PFSK-1 (cell line): ENCODE data around the gene ITPR3.

Experiments
- FOXP2 ChIP-seq: optimal IDR thresholded peaks from 2 replicates; pipeline ENCODE3; 2011; ENCODE audit warnings: borderline replicate concordance, control low read depth, inconsistent platforms; ENCODE audit not compliant: insufficient read depth; ENCODE audit errors: extremely low read length, extremely low read depth
- POLR2AphosphoS5 ChIP-seq: IDR thresholded peaks from 2 replicates; pipeline ENCODE4 v1.6.1; 2012; ENCODE audit warnings: low read depth, mild to moderate bottlenecking, control low read depth, low read length, moderate library complexity
- SIN3A ChIP-seq: IDR thresholded peaks from 2 replicates; pipeline ENCODE4 v1.6.1; 2012; ENCODE audit warnings: mild to moderate bottlenecking, low read length, moderate library complexity, borderline replicate concordance; ENCODE audit not compliant: insufficient read depth
- TAF1 ChIP-seq: IDR thresholded peaks from 2 replicates; pipeline ENCODE4 v1.6.1; 2012; ENCODE audit warnings: low read length, control low read depth, borderline replicate concordance; ENCODE audit not compliant: insufficient read depth
- TF ChIP-seq, protein P1 (sequence below), 2 experiments: IDR thresholded peaks; 2 replicates each; pipeline versions ENCODE4 v1.6.1 to v1.8.0; 2011 to 2012; ENCODE audit warnings: low read depth in 2 of 2, low read length in 2 of 2, control low read depth in 1 of 2, inconsistent platforms in 1 of 2, mild to moderate bottlenecking in 1 of 2, moderate library complexity in 1 of 2; ENCODE audit not compliant: insufficient read depth in 1 of 2

The ITPR3 gene

DNA sequence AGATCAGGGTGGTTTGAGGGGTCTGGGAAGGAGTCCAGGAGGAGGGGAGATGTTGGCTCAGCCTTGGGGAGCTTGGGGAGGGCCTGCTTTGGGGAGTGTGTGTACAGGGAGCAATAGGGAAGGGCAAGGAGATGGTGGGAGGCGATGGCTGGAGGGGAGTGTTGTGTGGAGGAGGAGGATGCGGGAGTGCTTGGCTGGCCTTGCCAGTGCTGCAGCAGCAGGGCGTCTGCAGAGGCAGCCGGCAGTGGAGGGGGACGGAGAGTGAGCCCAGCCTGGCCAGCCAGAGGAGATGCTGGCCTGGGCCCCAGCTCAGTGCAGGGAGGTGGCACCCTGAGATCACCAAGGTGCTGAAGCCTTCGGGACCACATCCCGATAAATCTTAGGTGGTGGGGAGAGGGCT is 121.7 kb downstream of the ITPR3 start:
- TF ChIP-seq, protein P1, sequence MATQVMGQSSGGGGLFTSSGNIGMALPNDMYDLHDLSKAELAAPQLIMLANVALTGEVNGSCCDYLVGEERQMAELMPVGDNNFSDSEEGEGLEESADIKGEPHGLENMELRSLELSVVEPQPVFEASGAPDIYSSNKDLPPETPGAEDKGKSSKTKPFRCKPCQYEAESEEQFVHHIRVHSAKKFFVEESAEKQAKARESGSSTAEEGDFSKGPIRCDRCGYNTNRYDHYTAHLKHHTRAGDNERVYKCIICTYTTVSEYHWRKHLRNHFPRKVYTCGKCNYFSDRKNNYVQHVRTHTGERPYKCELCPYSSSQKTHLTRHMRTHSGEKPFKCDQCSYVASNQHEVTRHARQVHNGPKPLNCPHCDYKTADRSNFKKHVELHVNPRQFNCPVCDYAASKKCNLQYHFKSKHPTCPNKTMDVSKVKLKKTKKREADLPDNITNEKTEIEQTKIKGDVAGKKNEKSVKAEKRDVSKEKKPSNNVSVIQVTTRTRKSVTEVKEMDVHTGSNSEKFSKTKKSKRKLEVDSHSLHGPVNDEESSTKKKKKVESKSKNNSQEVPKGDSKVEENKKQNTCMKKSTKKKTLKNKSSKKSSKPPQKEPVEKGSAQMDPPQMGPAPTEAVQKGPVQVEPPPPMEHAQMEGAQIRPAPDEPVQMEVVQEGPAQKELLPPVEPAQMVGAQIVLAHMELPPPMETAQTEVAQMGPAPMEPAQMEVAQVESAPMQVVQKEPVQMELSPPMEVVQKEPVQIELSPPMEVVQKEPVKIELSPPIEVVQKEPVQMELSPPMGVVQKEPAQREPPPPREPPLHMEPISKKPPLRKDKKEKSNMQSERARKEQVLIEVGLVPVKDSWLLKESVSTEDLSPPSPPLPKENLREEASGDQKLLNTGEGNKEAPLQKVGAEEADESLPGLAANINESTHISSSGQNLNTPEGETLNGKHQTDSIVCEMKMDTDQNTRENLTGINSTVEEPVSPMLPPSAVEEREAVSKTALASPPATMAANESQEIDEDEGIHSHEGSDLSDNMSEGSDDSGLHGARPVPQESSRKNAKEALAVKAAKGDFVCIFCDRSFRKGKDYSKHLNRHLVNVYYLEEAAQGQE (IDR thresholded peaks at IDR 0.05; ENCODE audit: insufficient read depth in 1 of 2, low read depth in 2 of 2, low read length in 2 of 2), result no peak
- TF ChIP-seq FOXP2 (no peak), POLR2AphosphoS5 (no peak), SIN3A (no peak), TAF1 (no peak)

GRCh38 chr6:33744001-33744848 is 123.1 kb downstream of the ITPR3 start:
- TF ChIP-seq, protein P1 (IDR thresholded peaks at IDR 0.05; ENCODE audit: insufficient read depth in 1 of 2, low read depth in 2 of 2, low read length in 2 of 2), result no peak
- peak; percentile 12 for TF ChIP-seq FOXP2

DNA sequence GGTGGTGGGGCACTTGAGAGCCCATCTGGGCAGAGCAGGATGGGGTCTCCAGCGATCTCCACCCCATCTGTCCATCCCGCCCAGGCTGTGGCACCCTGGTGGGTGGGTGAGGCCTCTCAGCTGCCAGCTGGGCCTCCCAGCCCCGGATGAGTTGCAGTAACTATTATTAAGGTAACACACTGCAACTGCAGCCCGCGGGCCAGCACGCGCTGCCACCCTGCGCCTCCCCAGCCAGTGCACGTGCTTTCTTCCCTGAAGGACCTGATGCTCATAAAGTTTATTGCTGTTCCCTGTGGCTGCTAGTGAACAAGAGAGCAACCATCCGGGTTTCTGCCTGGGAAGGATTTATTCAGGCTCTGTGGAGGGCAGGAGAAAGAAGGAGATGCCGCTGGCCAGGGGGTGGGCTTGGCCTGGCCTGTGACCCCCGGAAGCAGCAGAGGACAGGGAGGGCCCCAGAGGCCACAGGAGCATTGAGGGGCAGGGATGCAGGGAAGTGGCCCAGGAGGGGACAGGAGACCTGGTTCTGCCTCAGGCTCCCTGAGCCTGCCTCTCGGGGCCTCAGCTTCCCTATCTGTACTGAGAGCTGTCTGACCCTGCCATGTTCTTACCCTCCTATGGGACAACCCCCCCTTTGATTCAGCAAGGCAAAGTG is 123.9 kb downstream of the ITPR3 start:
- TF ChIP-seq, protein P1 (IDR thresholded peaks at IDR 0.05; ENCODE audit: insufficient read depth in 1 of 2, low read depth in 2 of 2, low read length in 2 of 2), result no peak
- no peak for TF ChIP-seq TAF1
- TF ChIP-seq FOXP2, result no peak
- TF ChIP-seq SIN3A, result no peak
- TF ChIP-seq POLR2AphosphoS5, result no peak

DNA sequence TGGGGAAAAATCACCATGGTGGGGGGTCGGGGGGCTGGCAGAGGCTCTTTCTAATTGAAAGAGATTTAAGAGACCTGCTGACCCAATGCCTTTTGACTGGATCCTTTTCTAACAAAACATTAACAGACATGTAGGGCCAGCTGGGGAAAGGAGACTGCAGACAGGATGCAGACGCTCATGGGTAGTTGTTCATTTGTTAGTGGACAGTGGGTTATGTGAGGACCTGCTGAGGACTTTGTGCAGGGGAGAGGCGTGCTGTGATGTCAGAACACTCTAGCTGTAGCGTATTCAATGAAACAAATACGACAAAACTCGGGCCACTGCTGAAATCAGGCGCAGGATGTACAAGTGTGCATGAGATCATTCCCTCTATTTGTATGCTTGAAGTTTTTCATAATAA is 124.4 kb downstream of the ITPR3 start:
- TF ChIP-seq FOXP2 (no peak), TAF1 (no peak), SIN3A (no peak)
- TF ChIP-seq, protein P1 (IDR thresholded peaks at IDR 0.05; ENCODE audit: insufficient read depth in 1 of 2, low read depth in 2 of 2, low read length in 2 of 2), result no peak
